Adrenal gland (tissue), 12 donors: ENCODE data around the gene PRELID2. TPM values are rescaled to one million over a fixed set of nuclear protein-coding genes. Genes with fewer than 3 reads are reported as not detected.

ENCODE experiments used
- DNase-seq, 7 donors: peaks; one replicate each; pipeline ENCODE4 v3.0.0-alpha.2; 2019 to 2020
- H3K27ac ChIP-seq, 5 donors: fragments of 200-600 bp; sonication (generic) in 4 of 5; 1 replicate in 3 of 5; 2 replicates in 2 of 5; pipeline versions ENCODE4 v1.5.1 to v1.8.0; 2016 to 2020; ENCODE audit warnings: mild to moderate bottlenecking in 1 of 5
- H3K27me3 ChIP-seq: fragments of 200-600 bp; 2 replicates; pipeline ENCODE4 v1.8.0; 2021
- H3K36me3 ChIP-seq, 2 donors: fragments of 200-600 bp; replicated peaks in 1 of 2; 1 replicate in 1 of 2; 2 replicates in 1 of 2; pipeline versions ENCODE4 v1.5.1 to v1.8.0; 2018 to 2022
- H3K4me1 ChIP-seq, 2 donors: fragments of 200-600 bp; replicated peaks in 1 of 2; 1 replicate in 1 of 2; 2 replicates in 1 of 2; pipeline versions ENCODE4 v1.5.1 to v1.8.0; 2018 to 2021
- H3K4me3 ChIP-seq, 4 donors: fragments of 200-600 bp; sonication (generic) in 3 of 4; one replicate each; pipeline ENCODE4 v1.5.1; 2016 to 2018
- H3K9me3 ChIP-seq, 3 donors: fragments of 200-600 bp; sonication (generic) in 1 of 3; replicated peaks in 1 of 3; 1 replicate in 2 of 3; 2 replicates in 1 of 3; pipeline versions ENCODE4 v1.5.1 to v1.8.0; 2016 to 2021
- POLR2A ChIP-seq, 2 donors: fragments of 450-650 bp; IDR thresholded peaks; one replicate each; pipeline ENCODE4 v1.6.1; 2017; ENCODE audit warnings: antibody characterized with exemption in 2 of 2, mild to moderate bottlenecking in 2 of 2, moderate library complexity in 1 of 2
- WGBS, 4 donors: extraction: QIAGEN DNeasy Blood & Tissue Kit in 2 of 4; methylation state at CpG; one replicate each; pipeline versions ENCODE4 v1.1.5 to v1.1.7; 2013 to 2017; 5-methylcytosine and 5-hydroxymethylcytosine counted together
- intact Hi-C, 2 donors: fragments of 100-400 bp; cut with DNase I; formaldehyde crosslinking; loops; one replicate each; pipeline versions ENCODE4 v1.14.1 to v1.15.0; 2022 to 2023
- polyA plus RNA-seq, 3 donors: library from polyadenylated mRNA; stranded (reverse); fragments of 200-250 nt in 2 of 3; fragments of 350-450 nt in 1 of 3; fragmentation: Illumina TruSeq in 1 of 3; extraction: RNeasy Lipid Tissue Mini Kit (QIAGEN cat#74804) in 1 of 3; gene quantifications; one replicate each; pipeline ENCODE4 v1.2.3, GENCODE V29; 2013 to 2014
- total RNA-seq, 9 donors: library from RNA; depleted of rRNA in 4 of 9; stranded (reverse); fragments of >200 nt in 4 of 9; fragments of 120-200 nt in 1 of 9; fragmentation: NEBNext Ultra II Directional in 1 of 9; extraction: Animal tissue kit (Norgen Biotek cat#: 25700) in 1 of 9; gene quantifications; one replicate each; pipeline versions ENCODE4 v1.1.0 to v1.2.4, GENCODE V29; 2013 to 2023
- TF ChIP-seq, protein P1 (sequence below), 6 experiments: fragments of 450-650 bp in 4 of 6; fragments of 200-600 bp in 2 of 6; sonication (generic) in 1 of 6; IDR thresholded peaks; 1 replicate in 5 of 6; 2 replicates in 1 of 6; pipeline versions ENCODE4 v1.5.1 to v1.8.0; 2016 to 2021; ENCODE audit warnings: antibody characterized with exemption in 6 of 6, mild to moderate bottlenecking in 2 of 6, moderate library complexity in 1 of 6
- donor health status: healthy with polysubstance abuse.
- donor health status: Bipolar disorder and iron deficiency.
- donor health status: DM: yes; HTN: yes; CAD: no.
- donor health status: DM: no; HTN: no; CAD: no.
- donor health status: DM: no; HTN: no; CAD: no.
- donor health status: DM: yes; HTN: yes; CAD: no.

The PRELID2 gene
- total and polyA plus RNA-seq, 12 donors: 2.5 to 42.2 (median 5.0) TPM

DNA sequence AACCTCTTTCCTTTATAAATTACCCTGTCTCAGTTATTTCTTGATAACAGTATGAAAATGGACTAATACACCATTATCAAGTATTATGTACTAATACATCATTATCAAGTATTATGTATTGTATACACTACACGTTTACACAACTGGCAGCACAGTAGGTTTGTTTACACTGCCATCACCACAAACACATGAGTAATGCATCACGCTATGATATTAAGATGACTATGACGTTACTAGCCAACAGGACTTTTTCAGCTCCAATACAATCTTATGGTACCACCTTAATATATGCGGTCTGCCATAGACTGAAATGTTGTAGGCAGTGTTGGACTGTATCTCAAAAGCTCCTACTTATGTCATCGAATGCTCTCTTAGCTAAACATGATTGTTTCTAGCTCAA lies 28.2 kb downstream of the PRELID2 start:
- TF ChIP-seq, protein P1, sequence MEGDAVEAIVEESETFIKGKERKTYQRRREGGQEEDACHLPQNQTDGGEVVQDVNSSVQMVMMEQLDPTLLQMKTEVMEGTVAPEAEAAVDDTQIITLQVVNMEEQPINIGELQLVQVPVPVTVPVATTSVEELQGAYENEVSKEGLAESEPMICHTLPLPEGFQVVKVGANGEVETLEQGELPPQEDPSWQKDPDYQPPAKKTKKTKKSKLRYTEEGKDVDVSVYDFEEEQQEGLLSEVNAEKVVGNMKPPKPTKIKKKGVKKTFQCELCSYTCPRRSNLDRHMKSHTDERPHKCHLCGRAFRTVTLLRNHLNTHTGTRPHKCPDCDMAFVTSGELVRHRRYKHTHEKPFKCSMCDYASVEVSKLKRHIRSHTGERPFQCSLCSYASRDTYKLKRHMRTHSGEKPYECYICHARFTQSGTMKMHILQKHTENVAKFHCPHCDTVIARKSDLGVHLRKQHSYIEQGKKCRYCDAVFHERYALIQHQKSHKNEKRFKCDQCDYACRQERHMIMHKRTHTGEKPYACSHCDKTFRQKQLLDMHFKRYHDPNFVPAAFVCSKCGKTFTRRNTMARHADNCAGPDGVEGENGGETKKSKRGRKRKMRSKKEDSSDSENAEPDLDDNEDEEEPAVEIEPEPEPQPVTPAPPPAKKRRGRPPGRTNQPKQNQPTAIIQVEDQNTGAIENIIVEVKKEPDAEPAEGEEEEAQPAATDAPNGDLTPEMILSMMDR (IDR thresholded peaks at IDR 0.05): no peak
- H3K36me3 ChIP-seq: no peaks in the 10 kb centered on the region
- no peaks in the 10 kb centered on the region for H3K27me3 ChIP-seq
- intact Hi-C loops: no loop called here
- no peak for DNase-seq
- H3K4me1 ChIP-seq: no peaks in the 10 kb centered on the region
- no peaks in the 10 kb centered on the region for H3K9me3 ChIP-seq
- 92 to 96% (median 93%) methylated on average over 5 of the region's 5 CpGs for WGBS, 4 donors
- no peak overlapping the region for H3K4me3 ChIP-seq
- no peak overlapping the region for H3K27ac ChIP-seq

GRCh38 chr5:145805819-145806218 lies 29.3 kb downstream of the PRELID2 start:
- no peaks in the 10 kb centered on the region for H3K4me1 ChIP-seq
- no peaks in the 10 kb centered on the region for H3K9me3 ChIP-seq
- no peak overlapping the region for H3K4me3 ChIP-seq
- no peaks in the 10 kb centered on the region for H3K27me3 ChIP-seq
- no peaks in the 10 kb centered on the region for H3K36me3 ChIP-seq
- no peak overlapping the region for H3K27ac ChIP-seq
- 82 to 86% (median 83%) methylated on average over 4 of the region's 4 CpGs for WGBS, 4 donors
- DNase-seq: no peak
- no peak for TF ChIP-seq POLR2A (IDR thresholded peaks at IDR 0.05)
- TF ChIP-seq, protein P1 (IDR thresholded peaks at IDR 0.05): no peak
- intact Hi-C loops: no loop called here

GRCh38 chr5:145804701-145805100 lies 30.4 kb downstream of the PRELID2 start:
- Histone ChIP-seq H3K4me3 (no peak overlapping the region), H3K27me3 (no peaks in the 10 kb centered on the region), H3K4me1 (no peaks in the 10 kb centered on the region), H3K9me3 (no peaks in the 10 kb centered on the region), H3K27ac (no peak overlapping the region), H3K36me3 (no peaks in the 10 kb centered on the region)
- no peak for DNase-seq
- WGBS, 4 donors: 95 to 99% (median 97%) methylated on average over 3 of the region's 3 CpGs
- intact Hi-C loops: no loop called here
- TF ChIP-seq, protein P1 (IDR thresholded peaks at IDR 0.05): no peak
- TF ChIP-seq POLR2A (IDR thresholded peaks at IDR 0.05): no peak

GRCh38 chr5:145803112-145804004 lies 31.8 kb downstream of the PRELID2 start:
- Histone ChIP-seq H3K36me3 (no peaks in the 10 kb centered on the region), H3K4me1 (no peaks in the 10 kb centered on the region), H3K9me3 (no peaks in the 10 kb centered on the region), H3K27ac (no peak overlapping the region), H3K27me3 (no peaks in the 10 kb centered on the region), H3K4me3 (no peak overlapping the region)
- WGBS, 4 donors: 89 to 95% (median 93%) methylated on average over 9 of the region's 9 CpGs
- TF ChIP-seq, protein P1 (IDR thresholded peaks at IDR 0.05): no peak
- no peak for TF ChIP-seq POLR2A (IDR thresholded peaks at IDR 0.05)
- DNase-seq: no peak
- intact Hi-C loops: no loop called here
